T-helper 2 cell treated with Interferon-gamma antibody and Interleukin-4, amounts not matched to agents 5 μg/mL and 100 μg/mL, for 36 hours (primary cell): Measurements from ENCODE around the gene MYBPC2.

Experiments
- DNase-seq: peaks from one replicate; pipeline ENCODE4 v3.0.0; 2021; ENCODE audit warnings: low spot score
- H3K27ac Mint-ChIP-seq: one replicate; pipeline ENCODE4 v1.8.0; 2021; ENCODE audit warnings: mild to moderate bottlenecking, mixed read lengths
- H3K27me3 Mint-ChIP-seq: one replicate; pipeline ENCODE4 v1.8.0; 2021; ENCODE audit warnings: low read depth, mixed read lengths
- H3K36me3 Mint-ChIP-seq: one replicate; pipeline ENCODE4 v1.8.0; 2021; ENCODE audit warnings: low read depth, mixed read lengths
- H3K4me1 Mint-ChIP-seq: one replicate; pipeline ENCODE4 v1.8.0; 2021; ENCODE audit warnings: low read depth, mixed read lengths
- H3K4me3 Mint-ChIP-seq: one replicate; pipeline ENCODE4 v1.8.0; 2022; ENCODE audit warnings: mild to moderate bottlenecking, moderate library complexity, mixed read lengths
- H3K9me3 Mint-ChIP-seq: one replicate; pipeline ENCODE4 v1.8.0; 2021; ENCODE audit warnings: mixed read lengths

The MYBPC2 gene

DNA sequence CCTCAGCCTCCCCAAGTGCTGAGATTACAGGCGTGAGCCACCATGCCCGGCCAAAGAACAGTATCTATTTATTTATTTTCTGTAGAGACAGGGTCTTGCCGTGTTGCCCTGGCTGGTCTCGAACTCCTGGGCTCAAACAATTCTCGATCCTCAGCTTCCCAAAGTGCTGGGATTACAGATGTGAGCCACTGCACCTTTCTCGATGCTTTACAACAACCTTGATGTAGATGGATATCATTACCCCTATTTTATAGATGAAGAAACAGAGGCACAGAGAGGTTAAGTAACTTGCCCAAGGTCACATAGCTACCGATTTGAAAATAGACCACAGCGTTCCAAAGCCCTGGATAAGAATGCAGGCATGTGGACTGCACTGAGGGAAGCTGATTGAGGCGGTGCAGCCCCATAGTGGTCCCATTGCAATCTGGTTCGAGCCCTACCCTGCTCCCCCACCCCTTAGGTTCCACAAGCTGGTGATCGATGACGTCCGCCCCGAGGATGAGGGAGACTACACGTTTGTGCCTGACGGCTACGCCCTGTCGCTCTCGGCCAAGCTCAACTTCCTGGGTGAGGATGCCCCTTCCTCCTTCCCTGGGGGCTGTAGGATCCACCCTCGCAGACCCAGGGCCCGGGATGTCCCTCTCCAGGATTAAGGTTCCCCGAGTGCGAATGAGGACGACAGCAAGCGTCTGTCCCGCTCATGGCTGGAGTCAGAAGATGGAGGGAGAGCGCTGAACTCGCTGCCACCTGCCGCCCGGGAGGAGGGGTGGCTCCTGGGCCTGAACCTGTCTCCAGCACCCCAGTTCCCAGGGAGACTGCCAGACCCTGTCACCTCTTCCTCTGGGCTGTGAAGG is 17.9 kb downstream of the MYBPC2 start:
- Mint-ChIP-seq H3K27ac (no peak overlapping the region), H3K4me3 (no peak overlapping the region)
- DNase-seq: no peak

DNA sequence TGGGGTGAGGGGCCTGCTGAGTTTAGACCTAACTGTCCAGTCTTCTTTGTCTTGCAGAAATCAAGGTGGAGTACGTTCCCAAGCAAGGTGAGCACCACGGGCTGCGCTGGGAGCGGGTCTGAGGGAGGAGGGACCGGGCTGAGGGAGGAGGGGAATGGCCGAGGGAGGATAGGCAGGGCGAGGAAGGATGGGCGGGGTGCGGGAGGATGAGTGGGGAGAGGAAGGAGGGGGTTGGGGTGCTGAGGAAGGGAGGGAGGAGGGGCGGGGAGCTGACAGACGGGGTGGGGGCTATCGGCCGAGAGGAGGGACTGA is 18.5 kb downstream of the MYBPC2 start:
- H3K36me3 Mint-ChIP-seq: no peaks in the 10 kb centered on the region
- no peak overlapping the region for H3K27ac Mint-ChIP-seq
- H3K9me3 Mint-ChIP-seq: no peaks in the 10 kb centered on the region
- H3K27me3 Mint-ChIP-seq: no peaks in the 10 kb centered on the region
- H3K4me3 Mint-ChIP-seq: no peak overlapping the region
- DNase-seq: no peak
- no peaks in the 10 kb centered on the region for H3K4me1 Mint-ChIP-seq

More for the DNA sequence above, 17.9 kb downstream of the MYBPC2 start:
- no peaks in the 10 kb centered on the region for H3K27me3 Mint-ChIP-seq
- H3K36me3 Mint-ChIP-seq: no peaks in the 10 kb centered on the region
- no peaks in the 10 kb centered on the region for H3K9me3 Mint-ChIP-seq
- H3K4me1 Mint-ChIP-seq: no peaks in the 10 kb centered on the region

DNA sequence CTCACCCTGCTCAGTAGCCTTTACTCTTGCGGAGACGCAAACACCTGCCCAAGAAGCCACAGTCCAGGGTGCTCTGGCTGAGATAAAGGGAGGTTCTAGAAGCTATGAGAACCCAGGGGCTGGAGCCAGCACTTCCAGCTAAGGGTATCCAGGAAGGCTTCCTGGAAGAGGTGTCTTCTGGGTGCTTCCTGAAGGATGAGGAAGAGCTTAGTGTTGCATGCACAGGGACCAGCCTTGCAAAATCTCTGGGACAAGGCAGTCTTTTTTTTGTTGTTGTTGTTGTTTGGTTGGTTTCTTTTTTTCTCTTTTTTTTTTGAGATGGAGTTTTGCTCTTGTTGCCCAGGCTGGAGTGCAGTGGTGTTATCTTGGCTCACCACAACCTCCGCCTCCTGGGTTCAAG is 20.6 kb downstream of the MYBPC2 start:
- H3K9me3 Mint-ChIP-seq: no peaks in the 10 kb centered on the region
- H3K27ac Mint-ChIP-seq: no peak overlapping the region
- no peak overlapping the region for H3K4me3 Mint-ChIP-seq
- DNase-seq: no peak
- H3K4me1 Mint-ChIP-seq: no peaks in the 10 kb centered on the region
- no peaks in the 10 kb centered on the region for H3K36me3 Mint-ChIP-seq
- H3K27me3 Mint-ChIP-seq: no peaks in the 10 kb centered on the region

DNA sequence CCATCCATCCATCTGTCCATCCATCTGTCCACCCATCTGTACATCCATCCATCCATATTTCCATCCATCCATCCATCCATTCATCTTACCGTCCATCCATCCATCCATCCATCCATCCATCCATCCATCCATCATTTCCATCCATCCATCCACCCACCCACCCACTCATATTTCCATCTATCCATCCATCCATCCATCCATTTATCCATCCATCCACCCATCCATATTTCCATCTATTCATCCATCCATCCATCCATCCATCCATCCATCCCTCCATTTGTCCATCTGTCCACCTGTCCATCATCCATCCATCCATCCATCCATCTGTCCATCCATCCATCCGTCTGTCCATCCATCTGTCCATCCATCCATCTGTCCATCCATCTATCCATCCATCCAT is 23.3 kb downstream of the MYBPC2 start:
- H3K9me3 Mint-ChIP-seq: no peaks in the 10 kb centered on the region
- no peak overlapping the region for H3K27ac Mint-ChIP-seq
- H3K36me3 Mint-ChIP-seq: no peaks in the 10 kb centered on the region

DNA sequence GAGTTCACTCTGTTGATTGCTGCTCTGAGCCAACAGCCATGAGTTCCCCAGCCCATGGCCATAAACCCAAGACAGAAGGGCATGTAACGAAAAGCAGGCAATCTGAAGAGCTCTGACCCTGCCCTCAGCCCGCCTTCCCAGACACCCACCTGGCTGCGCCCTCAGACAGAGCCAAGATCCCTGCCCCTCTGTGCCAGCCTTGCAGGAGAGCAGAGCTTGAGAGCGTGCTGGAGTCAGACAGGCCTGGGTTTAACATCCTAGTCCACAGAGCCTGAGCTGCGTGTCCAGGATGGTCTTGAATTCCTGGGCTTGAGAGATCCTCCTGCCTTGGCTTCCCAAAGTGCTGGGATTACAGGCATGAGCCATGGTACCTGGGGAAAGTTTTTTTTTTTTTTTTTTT is 24.6 kb downstream of the MYBPC2 start:
- no peak for DNase-seq
- Mint-ChIP-seq H3K4me1 (peaks cover 13% of the 10 kb centered on the region), H3K4me3 (no peak overlapping the region), H3K9me3 (no peaks in the 10 kb centered on the region), H3K36me3 (no peaks in the 10 kb centered on the region), H3K27me3 (no peaks in the 10 kb centered on the region), H3K27ac (no peak overlapping the region)

More for the DNA sequence above, 23.3 kb downstream of the MYBPC2 start:
- DNase-seq: no peak
- peaks cover 8% of the 10 kb centered on the region for H3K4me1 Mint-ChIP-seq
- H3K4me3 Mint-ChIP-seq: no peak overlapping the region
- H3K27me3 Mint-ChIP-seq: no peaks in the 10 kb centered on the region

DNA sequence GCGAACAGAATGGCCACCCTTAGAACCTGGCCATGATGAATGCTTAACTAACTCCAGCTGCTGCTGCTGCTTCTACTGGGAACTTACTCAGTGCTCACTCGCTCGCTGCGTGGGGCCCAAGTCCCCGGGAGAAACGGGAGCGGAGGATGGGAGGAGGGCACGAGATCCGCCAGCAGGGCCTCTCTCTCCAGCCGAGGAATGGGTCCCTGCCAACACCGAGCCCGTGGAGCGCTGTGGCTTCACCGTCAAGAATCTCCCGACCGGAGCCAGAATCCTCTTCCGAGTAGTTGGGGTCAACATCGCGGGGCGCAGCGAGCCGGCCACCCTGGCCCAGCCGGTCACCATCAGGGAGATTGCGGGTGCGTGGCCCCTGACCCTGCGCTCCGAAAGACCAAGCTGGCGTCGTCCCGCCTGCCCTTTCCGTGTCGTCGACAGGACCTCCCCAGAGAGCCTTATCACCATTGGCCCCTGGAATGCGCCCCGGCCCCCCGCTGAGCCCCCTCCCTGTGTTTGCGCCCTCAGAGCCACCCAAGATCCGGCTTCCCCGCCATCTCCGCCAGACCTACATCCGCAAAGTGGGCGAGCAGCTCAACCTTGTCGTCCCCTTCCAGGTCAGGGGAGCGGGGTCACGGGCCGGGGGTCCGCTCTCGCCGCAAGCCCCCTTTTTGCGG is 25.8 kb downstream of the MYBPC2 start:
- peaks cover 16% of the 10 kb centered on the region for H3K4me1 Mint-ChIP-seq
- no peak for DNase-seq
- H3K9me3 Mint-ChIP-seq: no peaks in the 10 kb centered on the region
- H3K27me3 Mint-ChIP-seq: no peaks in the 10 kb centered on the region
- H3K27ac Mint-ChIP-seq: no peak overlapping the region
- H3K36me3 Mint-ChIP-seq: no peaks in the 10 kb centered on the region
- no peak overlapping the region for H3K4me3 Mint-ChIP-seq

DNA sequence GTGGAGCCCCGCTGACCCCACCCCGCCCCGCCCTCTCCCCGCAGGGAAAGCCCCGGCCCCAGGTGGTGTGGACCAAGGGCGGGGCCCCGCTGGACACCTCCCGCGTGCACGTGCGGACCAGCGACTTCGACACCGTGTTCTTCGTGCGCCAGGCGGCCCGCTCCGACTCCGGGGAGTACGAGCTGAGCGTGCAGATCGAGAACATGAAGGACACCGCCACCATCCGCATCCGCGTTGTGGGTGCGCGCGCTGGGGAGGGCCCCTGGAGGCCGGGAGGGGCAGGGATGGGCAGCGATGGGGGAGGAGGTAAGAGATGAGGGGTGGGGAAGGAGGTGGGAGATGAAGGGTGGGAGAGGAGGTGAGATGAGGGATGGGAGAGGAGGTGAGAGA is 26.4 kb downstream of the MYBPC2 start:
- H3K4me3 Mint-ChIP-seq: no peak overlapping the region
- no peak for DNase-seq
- no peaks in the 10 kb centered on the region for H3K9me3 Mint-ChIP-seq
- no peaks in the 10 kb centered on the region for H3K36me3 Mint-ChIP-seq
- H3K27ac Mint-ChIP-seq: no peak overlapping the region
- H3K27me3 Mint-ChIP-seq: no peaks in the 10 kb centered on the region
- H3K4me1 Mint-ChIP-seq: peaks cover 16% of the 10 kb centered on the region

DNA sequence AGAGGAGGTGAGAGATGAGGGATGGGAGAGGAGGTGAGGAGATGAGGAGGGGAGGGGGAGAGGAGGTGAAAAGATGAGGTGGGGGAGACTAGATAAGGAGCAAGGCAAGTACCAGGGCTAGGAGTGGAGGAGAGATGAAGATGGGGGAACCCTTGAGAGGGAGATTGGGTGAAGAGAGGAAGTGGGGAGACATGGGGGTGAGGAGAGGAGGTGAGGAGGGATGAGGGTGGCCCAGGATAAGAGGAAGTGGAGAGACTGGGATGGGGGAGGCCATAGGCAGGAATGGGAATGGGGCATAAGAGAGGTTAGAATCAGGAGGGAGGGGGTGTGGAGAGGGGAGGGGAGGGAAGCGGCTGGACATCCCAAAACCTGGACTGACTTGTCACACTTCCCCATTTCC is 26.9 kb downstream of the MYBPC2 start:
- peaks cover 16% of the 10 kb centered on the region for H3K4me1 Mint-ChIP-seq
- no peak overlapping the region for H3K27ac Mint-ChIP-seq
- DNase-seq: no peak
- no peak overlapping the region for H3K4me3 Mint-ChIP-seq
- no peaks in the 10 kb centered on the region for H3K27me3 Mint-ChIP-seq
- no peaks in the 10 kb centered on the region for H3K36me3 Mint-ChIP-seq
- no peaks in the 10 kb centered on the region for H3K9me3 Mint-ChIP-seq

DNA sequence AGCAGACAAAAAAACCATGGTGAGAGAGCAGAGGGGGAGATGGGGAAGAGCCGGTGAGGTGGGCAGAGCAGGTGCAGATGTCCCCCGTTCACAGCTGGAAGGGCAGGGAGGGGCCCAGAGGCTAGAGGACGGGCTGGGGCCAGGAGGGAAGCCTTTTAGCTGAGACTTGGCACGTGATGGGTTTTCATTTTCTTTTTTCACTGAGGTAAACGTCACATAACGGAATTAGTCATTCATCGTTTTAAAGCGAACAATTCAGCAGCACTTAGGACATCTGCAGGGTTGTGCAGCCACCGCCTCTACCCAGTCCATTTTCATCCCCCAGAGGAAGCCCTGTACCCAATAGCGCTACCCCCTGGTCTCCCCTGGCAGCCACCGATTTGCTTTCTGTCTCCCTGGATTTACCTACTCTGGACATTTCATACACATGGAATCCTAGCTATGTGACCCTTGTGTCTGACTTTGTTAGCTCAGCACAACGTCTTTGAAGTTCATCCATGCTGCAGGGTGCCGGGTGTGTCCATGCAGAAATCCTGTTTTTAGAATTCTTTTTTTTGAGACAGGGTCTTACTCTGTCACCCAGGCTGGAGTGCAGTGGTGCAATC is 27.6 kb downstream of the MYBPC2 start:
- Mint-ChIP-seq H3K4me3 (no peak overlapping the region), H3K36me3 (no peaks in the 10 kb centered on the region), H3K27ac (no peak overlapping the region), H3K4me1 (peaks cover 16% of the 10 kb centered on the region), H3K9me3 (no peaks in the 10 kb centered on the region), H3K27me3 (no peaks in the 10 kb centered on the region)
- DNase-seq: no peak

DNA sequence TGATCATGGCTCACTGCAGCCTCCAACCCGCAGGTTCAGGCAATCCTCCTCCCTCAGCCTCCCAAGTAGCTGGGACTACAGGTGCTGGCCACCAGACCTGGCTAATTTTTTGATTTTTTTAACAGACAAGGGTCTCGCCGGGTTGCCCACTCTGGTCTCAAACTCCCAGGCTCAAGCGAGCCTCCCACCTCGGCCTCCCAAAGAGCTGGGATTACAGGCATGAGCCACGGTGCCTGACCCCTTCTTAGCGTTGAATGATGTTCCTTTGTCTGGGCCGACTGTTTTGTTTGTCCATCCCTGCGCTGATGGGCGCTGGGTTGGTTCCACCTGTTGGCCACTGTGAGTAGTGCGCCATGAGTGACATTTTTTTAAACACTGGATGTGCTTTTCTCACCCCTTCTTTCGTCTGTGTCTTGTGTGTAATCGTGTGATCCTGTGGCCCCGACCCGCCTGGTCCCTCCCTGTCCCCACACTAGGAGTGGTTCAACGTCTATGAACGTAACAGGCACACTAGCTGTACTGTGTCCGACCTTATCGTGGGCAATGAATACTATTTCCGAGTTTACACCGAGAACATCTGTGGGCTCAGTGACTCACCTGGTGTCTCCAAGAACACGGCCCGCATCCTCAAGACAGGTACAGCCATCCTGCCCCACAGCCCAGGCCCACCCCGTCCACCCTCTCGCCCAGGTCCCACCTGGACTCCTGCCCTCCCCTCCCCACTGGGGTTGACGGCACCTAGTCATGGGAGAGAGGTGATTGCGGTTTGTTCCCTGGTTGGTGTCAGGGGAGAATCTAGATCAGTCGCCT is 28.6 kb downstream of the MYBPC2 start:
- Mint-ChIP-seq H3K9me3 (no peaks in the 10 kb centered on the region), H3K4me1 (peaks cover 16% of the 10 kb centered on the region), H3K27ac (peak overlapping the region; percentile 18), H3K36me3 (no peaks in the 10 kb centered on the region), H3K27me3 (no peaks in the 10 kb centered on the region), H3K4me3 (no peak overlapping the region)
- peak; percentile 62 for DNase-seq

DNA sequence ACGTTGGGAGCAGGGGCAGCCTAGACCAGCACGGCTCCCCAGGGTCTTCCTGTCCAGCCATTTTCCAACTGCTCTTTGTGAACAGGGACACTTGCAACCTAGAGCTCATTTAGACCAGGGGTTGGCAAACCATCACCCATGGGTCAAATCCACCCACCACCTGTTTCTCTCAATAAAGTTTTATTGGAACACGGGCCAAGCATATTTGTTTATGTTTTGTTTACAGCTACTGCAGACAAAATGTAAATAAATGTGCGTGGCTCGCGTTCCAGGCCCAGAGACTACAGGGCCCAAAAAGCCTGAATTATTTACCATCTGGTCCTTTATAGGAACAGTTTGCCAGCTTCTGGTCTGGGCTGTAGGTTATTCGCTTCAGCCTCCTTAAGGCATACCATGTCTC is 30.3 kb downstream of the MYBPC2 start:
- Mint-ChIP-seq H3K27me3 (no peaks in the 10 kb centered on the region), H3K27ac (no peak overlapping the region), H3K36me3 (no peaks in the 10 kb centered on the region), H3K4me1 (peaks cover 16% of the 10 kb centered on the region), H3K9me3 (no peaks in the 10 kb centered on the region), H3K4me3 (no peak overlapping the region)
- no peak for DNase-seq

DNA sequence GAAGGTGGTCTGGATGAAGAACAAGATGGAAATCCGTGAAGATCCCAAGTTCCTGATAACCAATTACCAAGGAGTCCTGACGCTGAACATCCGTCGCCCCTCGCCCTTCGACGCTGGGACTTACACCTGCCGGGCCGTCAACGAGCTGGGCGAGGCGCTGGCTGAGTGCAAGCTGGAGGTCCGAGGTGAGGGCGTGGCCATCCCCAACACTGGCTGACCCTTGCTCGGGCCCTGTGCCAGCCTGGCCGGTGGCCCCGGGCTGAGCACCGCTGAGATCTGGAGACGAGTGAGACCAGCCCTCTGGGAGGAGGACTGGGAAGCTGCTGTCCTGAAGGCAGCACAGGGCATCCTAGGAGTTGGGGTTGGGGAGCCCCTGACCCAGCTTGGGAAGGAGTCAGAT is 31.7 kb downstream of the MYBPC2 start:
- no peaks in the 10 kb centered on the region for H3K27me3 Mint-ChIP-seq
- peaks cover 16% of the 10 kb centered on the region for H3K4me1 Mint-ChIP-seq

DNA sequence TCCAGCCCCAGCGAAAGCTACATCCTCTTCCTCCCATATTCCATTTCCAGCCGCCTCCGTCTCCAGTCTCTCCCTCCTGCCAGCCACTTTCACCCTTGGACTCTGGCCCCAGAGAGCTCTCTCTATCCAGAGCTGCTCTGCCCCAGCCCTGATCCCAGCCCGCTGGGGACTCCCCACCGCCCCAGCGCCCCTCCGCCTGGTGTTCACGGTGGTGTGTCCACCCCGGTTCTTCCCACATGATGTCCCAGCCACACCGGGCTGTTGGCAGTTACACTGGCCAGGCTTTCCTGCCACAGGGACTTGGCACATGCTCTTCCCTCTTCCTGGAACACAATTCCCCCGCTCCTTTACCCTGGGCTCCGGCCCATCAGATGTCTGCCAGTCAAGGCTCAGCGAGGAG is 32.3 kb downstream of the MYBPC2 start:
- Mint-ChIP-seq H3K27me3 (no peaks in the 10 kb centered on the region), H3K4me1 (peaks cover 12% of the 10 kb centered on the region), H3K27ac (no peak overlapping the region), H3K9me3 (no peaks in the 10 kb centered on the region), H3K4me3 (no peak overlapping the region), H3K36me3 (no peaks in the 10 kb centered on the region)
- DNase-seq: no peak

More for the DNA sequence above, 31.7 kb downstream of the MYBPC2 start:
- no peaks in the 10 kb centered on the region for H3K9me3 Mint-ChIP-seq
- no peak for DNase-seq
- no peak overlapping the region for H3K27ac Mint-ChIP-seq
- H3K36me3 Mint-ChIP-seq: no peaks in the 10 kb centered on the region
- H3K4me3 Mint-ChIP-seq: no peak overlapping the region
